ENCODE results near the gene PKNOX2. TPM values are rescaled to one million over a fixed set of nuclear protein-coding genes. Genes with fewer than 3 reads are reported as not detected.

PKNOX2 gene
- total and polyA plus RNA-seq, 2 of the 4 experiments (the other 2 are of a cell fraction) = 0.72 to 2.3 TPM

- Histone ChIP-seq H3K9me3 (ENCODE audit: control insufficient read depth, insufficient read depth, low read length) (no peaks in the 10 kb centered on the region), H4K5ac (ENCODE audit: low read depth, low read length) (peak overlapping the region; percentile 79), H3K14ac (replicated peaks; ENCODE audit: low read depth, low read length) (no peak overlapping the region; the same call in 1 of the 2 replicates), H3K4me1 (ENCODE audit: control insufficient read depth, insufficient read depth, low read length) (peaks cover 7% of the 10 kb centered on the region), H3K27ac (ENCODE audit: insufficient read depth, low read length) (no peak overlapping the region), H3K56ac (ENCODE audit: extremely low read depth, insufficient read depth, low read length) (no peak overlapping the region), H4K91ac (ENCODE audit: insufficient read depth, low read depth, low read length) (no peak overlapping the region; the same call in 1 of the 2 replicates), H2AFZ (replicated peaks; ENCODE audit: low read length, poor library complexity) (no peak overlapping the region), H3K4me2 (ENCODE audit: low read depth, low read length) (peak overlapping the region; percentile 41), H2AK5ac (ENCODE audit: low read depth, low read length) (no peak overlapping the region; the same call in 1 of the 2 replicates), H3K4ac (ENCODE audit: low read depth, low read length) (no peak overlapping the region), H3K18ac (ENCODE audit: low read depth, low read length) (0 out of 2 replicates have a peak overlapping the region, but pooled peaks have one; percentile 10), H2BK120ac (ENCODE audit: low read depth, low read length) (no peak overlapping the region), H3K9me1 (ENCODE audit: insufficient read depth, low read length) (no peaks in the 10 kb centered on the region), H2AK9ac (replicated peaks; ENCODE audit: low read depth, low read length, poor library complexity) (no peak overlapping the region), H4K8ac (ENCODE audit: low read depth in 2 of 2, low read length in 2 of 2) (peak overlapping the region in 1 of 2 experiments; percentile 78; a peak in 3 of 4 replicates), H3K4me3 (ENCODE audit: insufficient read depth, low read depth, low read length) (no peak overlapping the region), H3K79me1 (ENCODE audit: low read depth in 1 of 2, low read length in 2 of 2) (no peaks in the 10 kb centered on the region), H3K9ac (ENCODE audit: low read depth, low read length) (no peak overlapping the region), H3K27me3 (ENCODE audit: control insufficient read depth, insufficient read depth, low read length) (peaks cover 2% of the 10 kb centered on the region), H2BK5ac (ENCODE audit: low read depth, low read length, poor library complexity, severe bottlenecking) (no peak overlapping the region), H2BK20ac (ENCODE audit: low read depth, low read length) (no peak overlapping the region), H3K36me3 (ENCODE audit: control insufficient read depth, insufficient read depth, low read length) (no peaks in the 10 kb centered on the region), H4K20me1 (ENCODE audit: insufficient read depth, low read length) (no peaks in the 10 kb centered on the region), H3K23ac (ENCODE audit: low read depth, low read length) (no peak overlapping the region), H2BK15ac (ENCODE audit: low read depth, low read length) (no peak overlapping the region)
- no TSS peak for BruUV-seq (replicated peaks)
- ChIA-PET CTCF (interaction anchor here (1.0 to 1.6 kb wide), 3 partner anchors 19 to 233 kb away, joined by 3 to 6 read pairs (median 3); no protein-coding TSS in a partner anchor), POLR2A (ENCODE audit: unreplicated experiment) (no interaction called here)
- dilution Hi-C loops (cut with HindIII; ENCODE audit: low sequenced_read_pairs, unreplicated experiment) (no loop called here), in situ Hi-C loops (cut with MboI; ENCODE audit: low sequenced_read_pairs) (no loop called here), intact Hi-C loops (cut with micrococcal nuclease) (no loop called here)
- WGBS, 2 experiments (ENCODE audit: extremely low coverage in 2 of 2, insufficient read length in 1 of 2) = 86% methylated on average over 3 of the region's 4 CpGs; no CpG with 5 or more reads in 1 of the 2 experiments
- ATAC-seq (ENCODE audit: low read depth) (no peak), DNase-seq (peak; percentile 28)
- TF ChIP-seq BHLHE40 (IDR thresholded peaks at IDR 0.05; ENCODE audit: low read depth, low read length) (no peak), RAD21 (IDR thresholded peaks at IDR 0.05; ENCODE audit: low read length) (no peak)
Observed at GRCh38 chr11:125123194-125123946, 41.2 kb upstream of the PKNOX2 start.

All from IMR-90 (cell line).